Measurements from ENCODE around the gene KCTD8.

- TF ChIP-seq, protein P1, sequence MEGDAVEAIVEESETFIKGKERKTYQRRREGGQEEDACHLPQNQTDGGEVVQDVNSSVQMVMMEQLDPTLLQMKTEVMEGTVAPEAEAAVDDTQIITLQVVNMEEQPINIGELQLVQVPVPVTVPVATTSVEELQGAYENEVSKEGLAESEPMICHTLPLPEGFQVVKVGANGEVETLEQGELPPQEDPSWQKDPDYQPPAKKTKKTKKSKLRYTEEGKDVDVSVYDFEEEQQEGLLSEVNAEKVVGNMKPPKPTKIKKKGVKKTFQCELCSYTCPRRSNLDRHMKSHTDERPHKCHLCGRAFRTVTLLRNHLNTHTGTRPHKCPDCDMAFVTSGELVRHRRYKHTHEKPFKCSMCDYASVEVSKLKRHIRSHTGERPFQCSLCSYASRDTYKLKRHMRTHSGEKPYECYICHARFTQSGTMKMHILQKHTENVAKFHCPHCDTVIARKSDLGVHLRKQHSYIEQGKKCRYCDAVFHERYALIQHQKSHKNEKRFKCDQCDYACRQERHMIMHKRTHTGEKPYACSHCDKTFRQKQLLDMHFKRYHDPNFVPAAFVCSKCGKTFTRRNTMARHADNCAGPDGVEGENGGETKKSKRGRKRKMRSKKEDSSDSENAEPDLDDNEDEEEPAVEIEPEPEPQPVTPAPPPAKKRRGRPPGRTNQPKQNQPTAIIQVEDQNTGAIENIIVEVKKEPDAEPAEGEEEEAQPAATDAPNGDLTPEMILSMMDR (IDR thresholded peaks at IDR 0.05; ENCODE audit: low read depth, low read length, poor library complexity, severe bottlenecking) = no peak
- no peak for TF ChIP-seq EZH2phosphoT487 (IDR thresholded peaks at IDR 0.05; ENCODE audit: borderline replicate concordance, low read length)
Measured at GRCh38 chr4:44494810-44495701, 46.4 kb upstream of the KCTD8 start.
